DOHH2 (cell line): Measurements from ENCODE around the gene NEDD4L.

ENCODE experiments used
- H3F3A ChIP-seq: fragments of 200-600 bp; sonication (generic), shearing (Covaris generic); 2 replicates; pipeline ENCODE4 v1.6.0; 2016; ENCODE audit warnings: antibody characterized with exemption, mild to moderate bottlenecking; ENCODE audit not compliant: control insufficient read depth, insufficient read depth
- H3K27ac ChIP-seq: fragments of 200-600 bp; sonication (generic); 2 replicates; pipeline ENCODE4 v1.5.1; 2014; ENCODE audit warnings: low read depth, mild to moderate bottlenecking, low read length, moderate library complexity
- H3K27me3 ChIP-seq: fragments of 200-600 bp; sonication (generic); 2 replicates; pipeline ENCODE4 v1.6.1; 2014; ENCODE audit warnings: mild to moderate bottlenecking, low read length, mixed read lengths; ENCODE audit not compliant: control insufficient read depth
- H3K36me3 ChIP-seq: fragments of 200-600 bp; sonication (generic); 2 replicates; pipeline ENCODE4 v1.6.1; 2014; ENCODE audit warnings: mild to moderate bottlenecking, low read length, moderate library complexity, mixed read lengths; ENCODE audit not compliant: control insufficient read depth
- H3K4me1 ChIP-seq: fragments of 200-600 bp; sonication (generic); 2 replicates; pipeline ENCODE4 v1.6.1; 2014; ENCODE audit warnings: mild to moderate bottlenecking, low read length, mixed read lengths; ENCODE audit not compliant: control insufficient read depth
- H3K4me2 ChIP-seq: fragments of 200-600 bp; sonication (generic); 2 replicates; pipeline ENCODE4 v1.6.0; 2014; ENCODE audit warnings: mild to moderate bottlenecking, low read length, moderate library complexity
- H3K4me3 ChIP-seq: fragments of 200-600 bp; sonication (generic); 2 replicates; pipeline ENCODE4 v1.5.1; 2014; ENCODE audit warnings: mild to moderate bottlenecking, low read length, mixed read lengths
- H3K79me2 ChIP-seq: fragments of 200-600 bp; sonication (generic); 2 replicates; pipeline ENCODE4 v1.6.1; 2014; ENCODE audit warnings: mild to moderate bottlenecking, low read length, mixed read lengths; ENCODE audit not compliant: control insufficient read depth
- H3K9me2 ChIP-seq: fragments of 200-600 bp; sonication (generic); replicated peaks from 2 replicates; pipeline ENCODE4 v1.6.1; 2014; ENCODE audit warnings: mild to moderate bottlenecking, low read length, mixed read lengths; ENCODE audit not compliant: control insufficient read depth
- H3K9me3 ChIP-seq: fragments of 200-600 bp; sonication (generic); 2 replicates; pipeline ENCODE4 v1.6.1; 2014; ENCODE audit warnings: antibody characterized with exemption, low read length, mixed read lengths; ENCODE audit not compliant: control insufficient read depth, insufficient read depth
- H4K20me1 ChIP-seq: fragments of 200-600 bp; sonication (generic); 2 replicates; pipeline ENCODE4 v1.6.0; 2014; ENCODE audit warnings: low read depth, mild to moderate bottlenecking, antibody characterized with exemption, low read length, moderate library complexity; ENCODE audit not compliant: control insufficient read depth, insufficient read depth
- EZH2phosphoT487 ChIP-seq: fragments of 200-600 bp; sonication (generic); IDR thresholded peaks from 2 replicates; pipeline ENCODE4 v1.6.1; 2017; ENCODE audit warnings: borderline replicate concordance, mild to moderate bottlenecking, antibody characterized with exemption, low read length, moderate library complexity, mixed read lengths
- TF ChIP-seq, protein P1 (sequence below): fragments of 200-600 bp; sonication (generic); IDR thresholded peaks from one replicate; pipeline ENCODE4 v1.5.1; 2014; ENCODE audit warnings: antibody characterized with exemption, mild to moderate bottlenecking, low read depth, low read length; ENCODE audit not compliant: poor library complexity, severe bottlenecking

The NEDD4L gene

GRCh38 chr18:58026395-58026794 lies 17.6 kb upstream of the NEDD4L start:
- TF ChIP-seq, protein P1, sequence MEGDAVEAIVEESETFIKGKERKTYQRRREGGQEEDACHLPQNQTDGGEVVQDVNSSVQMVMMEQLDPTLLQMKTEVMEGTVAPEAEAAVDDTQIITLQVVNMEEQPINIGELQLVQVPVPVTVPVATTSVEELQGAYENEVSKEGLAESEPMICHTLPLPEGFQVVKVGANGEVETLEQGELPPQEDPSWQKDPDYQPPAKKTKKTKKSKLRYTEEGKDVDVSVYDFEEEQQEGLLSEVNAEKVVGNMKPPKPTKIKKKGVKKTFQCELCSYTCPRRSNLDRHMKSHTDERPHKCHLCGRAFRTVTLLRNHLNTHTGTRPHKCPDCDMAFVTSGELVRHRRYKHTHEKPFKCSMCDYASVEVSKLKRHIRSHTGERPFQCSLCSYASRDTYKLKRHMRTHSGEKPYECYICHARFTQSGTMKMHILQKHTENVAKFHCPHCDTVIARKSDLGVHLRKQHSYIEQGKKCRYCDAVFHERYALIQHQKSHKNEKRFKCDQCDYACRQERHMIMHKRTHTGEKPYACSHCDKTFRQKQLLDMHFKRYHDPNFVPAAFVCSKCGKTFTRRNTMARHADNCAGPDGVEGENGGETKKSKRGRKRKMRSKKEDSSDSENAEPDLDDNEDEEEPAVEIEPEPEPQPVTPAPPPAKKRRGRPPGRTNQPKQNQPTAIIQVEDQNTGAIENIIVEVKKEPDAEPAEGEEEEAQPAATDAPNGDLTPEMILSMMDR: no peak
- no peak for TF ChIP-seq EZH2phosphoT487
- Histone ChIP-seq H3K9me2 (no peaks in the 10 kb centered on the region), H3K4me1 (0 out of 2 replicates have a peak, but pooled peaks cover 4% of the 10 kb centered on the region), H3K36me3 (no peaks in the 10 kb centered on the region), H3K9me3 (no peaks in the 10 kb centered on the region), H3K79me2 (no peaks in the 10 kb centered on the region), H3K4me3 (no peak overlapping the region), H4K20me1 (no peaks in the 10 kb centered on the region), H3K4me2 (no peak overlapping the region), H3K27ac (no peak overlapping the region), H3F3A (no peaks in the 10 kb centered on the region), H3K27me3 (peaks cover 13% of the 10 kb centered on the region)

DNA sequence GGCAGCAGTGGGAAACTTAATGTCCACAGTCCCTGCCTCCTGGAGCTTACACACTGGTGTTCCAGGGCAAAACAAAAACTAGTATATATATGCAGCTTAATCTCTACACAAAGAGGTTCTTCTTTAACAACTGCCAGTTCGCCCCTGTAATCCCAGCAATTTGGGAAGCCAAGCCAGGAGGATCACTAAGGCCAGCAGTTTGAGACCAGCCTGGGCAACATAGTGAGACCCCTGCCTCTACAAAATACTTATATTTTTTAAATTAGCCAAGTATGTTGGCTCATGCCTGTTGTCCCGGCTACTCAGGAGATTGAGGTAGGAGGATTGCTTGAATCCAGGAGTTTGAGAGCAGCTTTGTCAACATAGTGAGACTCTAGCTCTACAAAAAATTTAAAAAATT lies 17.2 kb upstream of the NEDD4L start:
- Histone ChIP-seq H3F3A (no peaks in the 10 kb centered on the region), H3K36me3 (no peaks in the 10 kb centered on the region), H3K4me2 (no peak overlapping the region), H3K4me1 (0 out of 2 replicates have a peak, but pooled peaks cover 4% of the 10 kb centered on the region), H3K4me3 (no peak overlapping the region), H3K79me2 (no peaks in the 10 kb centered on the region), H3K9me2 (no peaks in the 10 kb centered on the region), H3K27me3 (peaks cover 13% of the 10 kb centered on the region), H4K20me1 (no peaks in the 10 kb centered on the region), H3K27ac (no peak overlapping the region), H3K9me3 (no peaks in the 10 kb centered on the region)
- TF ChIP-seq, protein P1: no peak
- TF ChIP-seq EZH2phosphoT487: no peak

- no peaks in the 10 kb centered on the region for H3F3A ChIP-seq
- no peaks in the 10 kb centered on the region for H4K20me1 ChIP-seq
- 0 out of 2 replicates have a peak, but pooled peaks cover 4% of the 10 kb centered on the region for H3K4me1 ChIP-seq
- H3K27me3 ChIP-seq: peaks cover 13% of the 10 kb centered on the region
- TF ChIP-seq, protein P1: no peak
- no peak for TF ChIP-seq EZH2phosphoT487
- no peak overlapping the region for H3K4me2 ChIP-seq
- no peaks in the 10 kb centered on the region for H3K9me2 ChIP-seq
- H3K79me2 ChIP-seq: no peaks in the 10 kb centered on the region
- no peaks in the 10 kb centered on the region for H3K36me3 ChIP-seq
- no peak overlapping the region for H3K4me3 ChIP-seq
- no peaks in the 10 kb centered on the region for H3K9me3 ChIP-seq
- H3K27ac ChIP-seq: no peak overlapping the region
Measured at GRCh38 chr18:58027341-58027740, 16.7 kb upstream of the NEDD4L start.
